Hepatocyte (in vitro differentiated cells): ENCODE data around the gene C16orf86. TPM values are rescaled to one million over a fixed set of nuclear protein-coding genes. Genes with fewer than 3 reads are reported as not detected.

Experiments used
- DNase-seq: peaks from one replicate; pipeline ENCODE4 v3.0.0-alpha.2; 2016; ENCODE audit warnings: low spot score
- H2AFZ ChIP-seq: fragments of 200-600 bp; sonication (generic); 2 replicates; pipeline ENCODE4 v1.6.0; 2016; ENCODE audit warnings: antibody characterized with exemption, mild to moderate bottlenecking
- H3K27ac ChIP-seq: fragments of 200-600 bp; sonication (generic); 2 replicates; pipeline ENCODE4 v1.5.1; 2016; ENCODE audit warnings: mild to moderate bottlenecking
- H3K27me3 ChIP-seq: fragments of 200-600 bp; sonication (generic); 2 replicates; pipeline ENCODE4 v1.6.1; 2016
- H3K36me3 ChIP-seq: fragments of 200-600 bp; sonication (generic); replicated peaks from 2 replicates; pipeline ENCODE4 v1.5.1; 2016; ENCODE audit warnings: low read depth; ENCODE audit not compliant: insufficient read depth
- H3K4me1 ChIP-seq: fragments of 200-600 bp; sonication (generic); 2 replicates; pipeline ENCODE4 v1.5.1; 2016; ENCODE audit warnings: mild to moderate bottlenecking, moderate library complexity; ENCODE audit not compliant: insufficient read depth
- H3K4me2 ChIP-seq: fragments of 200-600 bp; sonication (generic); 2 replicates; pipeline ENCODE4 v1.6.0; 2016
- H3K4me3 ChIP-seq: fragments of 200-600 bp; sonication (generic); 2 replicates; pipeline ENCODE4 v1.5.1; 2016; ENCODE audit warnings: mild to moderate bottlenecking
- H3K79me2 ChIP-seq: fragments of 200-600 bp; sonication (generic); 2 replicates; pipeline ENCODE4 v1.6.0; 2017; ENCODE audit warnings: mild to moderate bottlenecking
- H3K9me2 ChIP-seq: fragments of 200-600 bp; sonication (generic); replicated peaks from 2 replicates; pipeline ENCODE4 v1.6.0; 2017; ENCODE audit warnings: mild to moderate bottlenecking; ENCODE audit not compliant: insufficient read depth
- H3K9me3 ChIP-seq: fragments of 200-600 bp; sonication (generic); 2 replicates; pipeline ENCODE4 v1.5.1; 2016; ENCODE audit warnings: low read depth, mild to moderate bottlenecking
- H4K20me1 ChIP-seq: fragments of 200-600 bp; sonication (generic); 2 replicates; pipeline ENCODE4 v1.6.0; 2016; ENCODE audit warnings: mild to moderate bottlenecking; ENCODE audit not compliant: insufficient read depth, poor library complexity, severe bottlenecking
- EZH2 ChIP-seq: fragments of 200-600 bp; sonication (generic); IDR thresholded peaks from 2 replicates; pipeline ENCODE4 v1.6.1; 2016; ENCODE audit warnings: antibody characterized with exemption, mild to moderate bottlenecking, borderline replicate concordance
- EZH2phosphoT487 ChIP-seq: fragments of 200-600 bp; sonication (generic); IDR thresholded peaks from one replicate; pipeline ENCODE4 v1.6.1; 2018; ENCODE audit warnings: antibody characterized with exemption, mild to moderate bottlenecking, low read depth, moderate library complexity; ENCODE audit not compliant: unreplicated experiment, severe bottlenecking
- WGBS: methylation state at CpG from one replicate; pipeline ENCODE4 v1.1.6; 2016; ENCODE audit warnings: low lambda C conversion rate; ENCODE audit errors: missing lambda C conversion rate; 5-methylcytosine and 5-hydroxymethylcytosine counted together
- polyA plus RNA-seq: library from polyadenylated mRNA; unstranded; fragments of >200 nt; fragmentation: Nextera tagmentation; extraction: Ambion mirVana; gene quantifications from 2 replicates; pipeline ENCODE4 v1.2.1, GENCODE V29; 2016
- total RNA-seq: library from RNA; depleted of rRNA; stranded (reverse); fragments of >200 nt; gene quantifications from 2 replicates; pipeline ENCODE4 v1.2.3, GENCODE V29; 2014
- TF ChIP-seq, protein P1 (sequence below): fragments of 200-600 bp; sonication (generic); IDR thresholded peaks from 2 replicates; pipeline ENCODE4 v1.5.1; 2016; ENCODE audit warnings: antibody characterized with exemption, mild to moderate bottlenecking; ENCODE audit not compliant: poor library complexity

The C16orf86 gene, protein sequence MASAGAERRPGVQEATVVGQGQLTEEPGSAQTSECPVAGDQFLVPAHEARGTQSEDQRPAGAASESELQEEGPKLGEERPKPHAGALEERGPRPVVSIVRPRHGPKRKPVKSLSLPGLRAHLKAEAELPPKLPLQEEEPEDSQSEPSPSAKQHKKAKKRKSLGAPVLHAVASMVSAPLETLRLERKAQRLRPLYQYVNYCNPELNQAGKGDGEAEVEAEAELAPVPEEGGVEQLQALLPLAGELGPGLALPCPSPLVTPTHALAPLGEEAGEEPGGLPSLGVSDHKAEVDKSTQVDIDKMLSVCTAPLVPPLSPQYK
- total RNA-seq, result 1.7 and 2.3 TPM in 2 replicates
- 3.4 and 4.1 TPM in 2 replicates for polyA plus RNA-seq

DNA sequence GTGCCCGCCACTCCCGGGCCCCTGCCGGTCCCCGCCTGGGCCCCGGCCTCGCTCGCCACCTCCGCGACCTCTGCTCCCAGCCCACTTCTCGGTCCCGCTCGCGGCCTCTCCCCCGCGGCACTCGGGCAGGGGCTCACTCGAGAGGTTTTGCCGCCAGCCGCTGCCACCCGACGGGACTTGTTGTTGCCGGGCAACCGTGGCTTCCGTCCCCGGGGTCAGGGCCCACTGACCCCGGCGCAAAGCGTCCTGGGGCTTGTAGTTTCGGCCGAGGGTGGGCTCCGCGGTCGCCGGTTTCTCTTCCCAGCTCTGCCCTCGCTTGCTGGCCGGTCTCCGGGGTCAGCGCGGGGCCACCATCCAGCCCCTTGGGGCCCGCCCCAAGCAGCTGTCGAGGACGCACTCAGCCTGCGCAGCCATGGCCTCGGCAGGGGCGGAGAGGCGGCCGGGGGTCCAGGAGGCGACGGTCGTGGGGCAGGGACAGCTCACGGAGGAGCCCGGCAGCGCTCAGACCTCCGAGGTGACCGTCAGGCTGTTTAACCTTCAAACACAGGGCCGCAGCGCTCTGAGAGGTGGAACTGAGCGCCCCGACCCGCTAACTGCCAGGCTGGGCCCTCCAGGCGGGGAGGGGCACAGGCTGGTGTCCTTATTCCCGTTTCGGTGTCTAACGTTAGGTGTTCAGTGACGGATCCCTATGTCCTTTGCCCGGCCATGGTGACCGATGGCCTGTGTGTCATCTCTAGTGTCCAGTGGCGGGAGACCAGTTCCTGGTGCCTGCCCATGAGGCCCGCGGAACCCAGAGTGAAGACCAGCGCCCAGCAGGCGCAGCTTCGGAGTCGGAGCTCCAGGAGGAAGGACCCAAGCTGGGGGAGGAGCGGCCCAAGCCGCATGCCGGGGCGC, at the start of gene C16orf86, which contains the start of gene ENKD1:
TSS of gene C16orf86 (plus strand) at position 256 of the 894 bp plus-strand sequence. CDS start at position 413, 157 bp downstream.
TSS of gene ENKD1 (minus strand) at position 192 of the 894 bp plus-strand sequence. CDS start 308 bp downstream, outside the sequence.
- H3K9me3 ChIP-seq, result no peaks in the 10 kb centered on the region
- H3K36me3 ChIP-seq, result no peaks in the 10 kb centered on the region
- peaks cover 14% of the 10 kb centered on the region for H3K4me1 ChIP-seq
- peak within 1 kb of the TSS; percentile 98 for H2AFZ ChIP-seq
- peak within 1 kb of the TSS; percentile 96 for H3K4me3 ChIP-seq
- H3K4me2 ChIP-seq, result peak within 1 kb of the TSS; percentile 94
- H3K27me3 ChIP-seq, result no peaks in the 10 kb centered on the region
- H3K9me2 ChIP-seq, result no peaks in the 10 kb centered on the region
- TF ChIP-seq, protein P1, sequence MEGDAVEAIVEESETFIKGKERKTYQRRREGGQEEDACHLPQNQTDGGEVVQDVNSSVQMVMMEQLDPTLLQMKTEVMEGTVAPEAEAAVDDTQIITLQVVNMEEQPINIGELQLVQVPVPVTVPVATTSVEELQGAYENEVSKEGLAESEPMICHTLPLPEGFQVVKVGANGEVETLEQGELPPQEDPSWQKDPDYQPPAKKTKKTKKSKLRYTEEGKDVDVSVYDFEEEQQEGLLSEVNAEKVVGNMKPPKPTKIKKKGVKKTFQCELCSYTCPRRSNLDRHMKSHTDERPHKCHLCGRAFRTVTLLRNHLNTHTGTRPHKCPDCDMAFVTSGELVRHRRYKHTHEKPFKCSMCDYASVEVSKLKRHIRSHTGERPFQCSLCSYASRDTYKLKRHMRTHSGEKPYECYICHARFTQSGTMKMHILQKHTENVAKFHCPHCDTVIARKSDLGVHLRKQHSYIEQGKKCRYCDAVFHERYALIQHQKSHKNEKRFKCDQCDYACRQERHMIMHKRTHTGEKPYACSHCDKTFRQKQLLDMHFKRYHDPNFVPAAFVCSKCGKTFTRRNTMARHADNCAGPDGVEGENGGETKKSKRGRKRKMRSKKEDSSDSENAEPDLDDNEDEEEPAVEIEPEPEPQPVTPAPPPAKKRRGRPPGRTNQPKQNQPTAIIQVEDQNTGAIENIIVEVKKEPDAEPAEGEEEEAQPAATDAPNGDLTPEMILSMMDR, result no peak
- TF ChIP-seq EZH2, result no peak
- no peak for TF ChIP-seq EZH2phosphoT487
- peak within 1 kb of the TSS; percentile 64 for H3K27ac ChIP-seq
- DNase-seq, result peak; percentile 85
- 28% methylated on average over 46 of the region's 78 CpGs for WGBS
- H4K20me1 ChIP-seq, result no peaks in the 10 kb centered on the region
- no peaks in the 10 kb centered on the region for H3K79me2 ChIP-seq

DNA sequence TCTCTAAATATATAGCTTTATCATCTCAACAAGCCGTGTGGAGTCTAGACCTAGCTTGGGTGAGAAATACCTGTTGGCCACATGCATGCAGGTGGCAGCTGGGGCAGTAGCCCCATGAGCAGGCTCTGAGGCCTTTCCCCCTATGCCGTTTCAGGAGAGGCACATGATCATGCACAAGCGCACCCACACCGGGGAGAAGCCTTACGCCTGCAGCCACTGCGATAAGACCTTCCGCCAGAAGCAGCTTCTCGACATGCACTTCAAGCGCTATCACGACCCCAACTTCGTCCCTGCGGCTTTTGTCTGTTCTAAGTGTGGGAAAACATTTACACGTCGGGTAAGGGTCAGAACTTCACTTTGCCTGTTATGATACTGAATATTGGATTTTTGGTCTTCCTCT, 38.4 kb upstream of the C16orf86 start:
- Histone ChIP-seq H3K4me1 (no peaks in the 10 kb centered on the region), H3K9me3 (no peaks in the 10 kb centered on the region), H3K36me3 (no peaks in the 10 kb centered on the region), H4K20me1 (no peaks in the 10 kb centered on the region), H3K9me2 (no peaks in the 10 kb centered on the region), H3K79me2 (no peaks in the 10 kb centered on the region), H3K27ac (no peak overlapping the region), H3K4me3 (no peak overlapping the region), H3K27me3 (no peaks in the 10 kb centered on the region), H3K4me2 (no peak overlapping the region), H2AFZ (no peak overlapping the region)
- no peak for DNase-seq
- TF ChIP-seq EZH2 (no peak), EZH2phosphoT487 (no peak)
- TF ChIP-seq, protein P1, result no peak
- 98% methylated on average over 14 of the region's 14 CpGs for WGBS

DNA sequence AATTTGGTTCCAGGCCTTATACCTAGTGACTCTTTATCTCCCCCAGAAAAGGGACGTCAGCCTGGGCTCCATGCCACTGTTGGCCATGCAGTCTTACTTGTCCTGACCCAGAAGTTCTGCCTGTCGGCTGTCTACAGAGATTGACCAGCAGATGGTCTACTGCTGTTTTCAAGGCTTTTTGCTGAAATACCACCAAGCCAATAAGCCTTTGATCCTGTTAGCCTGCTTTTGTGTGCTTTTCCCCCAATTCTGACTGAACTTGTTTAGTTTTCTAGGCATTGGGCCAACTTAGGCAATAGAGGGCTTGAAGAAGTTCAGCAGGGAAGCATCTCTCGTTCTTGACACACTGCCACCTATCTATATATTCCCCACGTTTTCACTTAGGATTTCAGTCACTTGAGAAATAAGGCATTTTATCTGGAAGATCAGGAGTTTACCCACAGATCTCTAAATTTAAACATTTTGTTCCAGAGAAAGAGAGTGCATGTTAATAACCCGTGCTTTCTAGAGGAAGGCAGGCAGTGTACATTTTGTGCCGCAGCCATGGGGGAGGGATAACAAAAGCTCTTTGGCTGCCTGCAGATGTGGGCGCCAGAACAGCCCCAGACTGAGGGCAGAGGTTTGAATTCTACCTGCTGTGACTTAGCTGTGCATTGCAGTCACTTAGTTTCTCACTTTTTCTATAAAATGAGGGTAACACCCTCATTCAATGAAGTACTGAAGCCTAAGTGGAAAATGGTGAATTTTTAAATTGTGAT, 34.0 kb upstream of the C16orf86 start:
- no peaks in the 10 kb centered on the region for H3K9me3 ChIP-seq
- H3K36me3 ChIP-seq, result no peaks in the 10 kb centered on the region
- H4K20me1 ChIP-seq, result no peaks in the 10 kb centered on the region
- H3K9me2 ChIP-seq, result no peaks in the 10 kb centered on the region
- no peaks in the 10 kb centered on the region for H3K27me3 ChIP-seq
- 78% methylated on average over 7 of the region's 7 CpGs for WGBS
- H3K4me3 ChIP-seq, result no peak overlapping the region
- H2AFZ ChIP-seq, result no peak overlapping the region
- H3K27ac ChIP-seq, result no peak overlapping the region
- no peak for TF ChIP-seq EZH2
- no peak for TF ChIP-seq EZH2phosphoT487
- TF ChIP-seq, protein P1, result no peak
- H3K4me1 ChIP-seq, result no peaks in the 10 kb centered on the region
- no peak overlapping the region for H3K4me2 ChIP-seq
- peak; percentile 59 for DNase-seq
- H3K79me2 ChIP-seq, result no peaks in the 10 kb centered on the region
